NCI-H524 (cell line): Measurements from ENCODE around the gene PACS2.
"Not testable (repeated sequence)": the region's sequence is repeated elsewhere in the genome, so short reads cannot be mapped to it uniquely, and the experiment has no call there.

ENCODE experiments used
- DNase-seq, 2 experiments: peaks; one replicate each; lab custom pipeline; 2025; lab: John Stamatoyannopoulos, UW

PACS2 gene

DNA sequence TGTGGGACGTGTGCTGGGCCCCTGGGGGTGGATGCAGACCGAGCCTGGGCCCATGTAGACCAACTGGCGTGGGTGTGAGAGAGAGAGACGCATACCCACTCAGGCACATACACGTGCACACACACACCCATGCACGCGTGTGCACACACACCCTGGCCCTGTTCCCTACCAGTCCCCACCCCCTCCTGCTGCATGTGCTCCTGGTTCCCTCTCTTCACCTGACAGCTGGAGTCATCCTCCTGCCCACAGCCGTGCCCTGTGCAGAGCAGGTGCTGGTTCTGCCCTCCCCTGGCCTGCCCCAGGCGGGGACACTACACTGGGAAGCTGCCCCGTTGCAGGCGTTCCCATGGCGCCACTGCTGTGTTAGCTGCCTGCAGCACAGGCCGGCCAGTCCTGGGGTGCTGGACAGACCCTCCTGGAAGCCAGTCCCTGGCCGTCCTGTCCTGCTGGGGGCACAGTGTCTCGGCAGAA lies 18.5 kb downstream of the PACS2 start:
- no peak for DNase-seq

DNA sequence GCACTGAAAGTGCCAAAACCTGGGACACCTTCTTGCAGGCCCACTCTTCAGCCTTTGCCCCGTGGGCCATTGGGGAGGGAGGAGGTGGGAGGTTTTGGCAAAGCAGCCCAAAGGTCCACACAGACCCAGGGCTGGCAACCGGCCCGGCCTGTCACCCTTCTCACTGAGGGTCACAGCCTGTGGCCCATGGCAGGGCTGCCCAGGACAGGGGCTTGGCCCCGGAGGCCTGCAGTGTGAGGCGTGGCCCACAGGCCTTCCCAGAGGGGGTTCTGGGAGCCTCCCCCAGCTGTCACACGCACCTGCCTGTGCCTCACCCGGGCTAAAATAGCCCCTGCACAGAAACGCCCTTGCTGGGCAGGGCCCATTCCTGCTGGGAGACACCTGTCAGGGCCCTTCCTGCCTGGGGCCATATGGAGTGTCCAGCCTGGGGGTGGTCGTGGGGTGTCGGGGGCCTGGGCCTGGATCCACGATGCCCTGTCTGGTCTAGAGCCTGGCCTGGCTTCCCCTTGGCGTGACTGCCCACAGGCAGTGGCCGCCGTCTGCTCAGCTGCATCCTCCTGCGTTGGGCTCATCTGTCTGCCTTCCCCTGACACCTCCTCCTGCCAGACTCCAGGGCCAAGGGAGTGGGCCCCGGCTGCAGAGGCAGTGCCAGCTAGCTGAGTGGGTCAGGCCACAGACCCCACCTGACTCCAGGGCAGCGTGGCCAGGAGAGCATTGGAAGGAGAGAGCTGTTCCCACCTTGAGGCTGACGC lies 19.2 kb downstream of the PACS2 start:
- no peak for DNase-seq

DNA sequence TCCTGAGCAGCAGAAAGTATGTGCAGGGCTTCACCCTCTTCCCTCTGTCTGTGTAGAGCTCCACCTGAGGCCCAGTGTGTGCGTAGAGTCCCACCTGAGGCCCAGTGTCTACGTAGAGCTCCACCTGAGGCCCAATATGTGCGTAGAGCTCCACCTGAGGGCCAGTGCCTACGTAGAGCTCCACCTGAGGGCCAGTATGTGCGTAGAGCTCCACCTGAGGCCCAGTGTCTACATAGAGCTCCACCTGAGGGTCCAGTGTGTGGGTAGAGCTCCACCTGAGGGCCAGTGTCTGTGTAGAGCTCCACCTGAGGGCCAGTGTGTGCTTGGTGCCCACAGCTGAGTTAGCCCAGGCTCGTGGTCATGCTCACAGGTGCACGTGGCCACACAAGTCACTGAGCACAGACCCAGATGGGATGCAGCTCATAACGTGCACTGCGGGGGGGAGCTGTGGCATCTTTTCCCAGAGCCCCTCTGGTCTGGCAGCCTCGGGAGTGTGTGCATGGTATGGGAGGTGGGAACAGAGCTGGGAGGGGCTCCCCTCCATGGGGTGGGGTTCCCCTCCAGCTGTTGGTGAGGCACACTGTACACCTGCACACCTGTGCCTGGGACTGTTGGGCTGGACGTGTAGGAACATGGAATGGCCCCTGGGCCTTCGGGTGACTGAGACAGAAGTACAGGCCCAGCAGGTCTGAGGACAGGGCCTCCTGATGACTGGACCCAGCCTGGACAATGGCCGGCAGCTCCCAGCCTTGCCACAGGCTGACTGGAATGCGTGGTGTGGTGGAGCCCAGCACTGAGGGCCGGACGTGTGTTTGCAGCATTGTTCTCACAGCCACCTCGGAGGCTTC lies 20.1 kb downstream of the PACS2 start:
- DNase-seq: no peak

DNA sequence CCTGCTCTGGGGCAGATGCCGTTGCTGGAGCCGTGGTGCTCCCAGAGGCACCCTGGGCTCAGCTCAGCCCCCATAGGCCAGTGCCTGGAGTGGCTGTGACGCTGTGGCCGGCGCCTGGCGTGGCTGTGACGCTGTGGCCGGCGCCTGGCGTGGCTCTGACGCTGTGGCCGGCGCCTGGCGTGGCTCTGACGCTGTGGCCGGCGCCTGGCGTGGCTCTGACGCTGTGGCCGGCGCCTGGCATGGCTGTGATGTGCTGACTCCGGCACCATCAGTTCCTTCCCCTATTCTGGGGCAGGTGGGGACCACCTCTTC lies 20.6 kb downstream of the PACS2 start:
- not testable (repeated sequence) for DNase-seq

DNA sequence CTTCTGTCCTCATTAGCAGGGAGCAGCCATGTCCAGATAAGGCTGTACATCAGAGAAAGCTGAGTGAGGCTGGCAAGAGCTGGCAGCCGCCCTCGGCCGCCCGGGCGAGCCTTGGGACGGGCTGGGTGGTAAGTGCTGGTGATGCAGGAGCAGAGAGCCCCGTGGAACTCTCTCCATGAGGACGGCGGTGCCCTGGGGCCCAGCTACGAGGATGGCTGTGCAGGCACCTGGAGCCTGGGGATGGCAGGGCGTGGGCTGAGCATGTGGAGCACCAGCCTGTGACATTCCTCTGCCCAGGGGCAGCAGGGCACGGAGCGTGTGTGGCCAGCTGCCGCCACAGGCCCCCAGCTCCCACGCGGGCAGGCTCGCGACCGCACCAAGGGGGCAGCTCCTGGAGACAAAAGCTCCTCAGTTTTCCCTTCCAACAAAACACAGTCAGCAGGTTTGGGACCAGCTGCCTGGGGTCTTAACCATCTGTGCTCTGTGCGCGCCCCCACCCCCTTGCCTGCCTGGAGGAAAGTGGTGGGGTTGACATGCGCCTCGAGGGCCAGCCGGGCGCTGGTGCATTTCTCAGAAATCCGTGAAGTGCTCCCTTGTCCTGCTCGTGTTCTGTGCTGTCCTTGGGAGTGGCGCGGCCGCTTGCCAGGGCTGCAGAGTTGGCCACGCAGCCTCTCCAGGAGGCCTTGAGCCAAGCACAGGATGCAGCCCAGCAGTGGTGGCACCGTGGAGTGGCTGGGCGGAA lies 21.4 kb downstream of the PACS2 start:
- peak; percentile 50 to 80 for DNase-seq

DNA sequence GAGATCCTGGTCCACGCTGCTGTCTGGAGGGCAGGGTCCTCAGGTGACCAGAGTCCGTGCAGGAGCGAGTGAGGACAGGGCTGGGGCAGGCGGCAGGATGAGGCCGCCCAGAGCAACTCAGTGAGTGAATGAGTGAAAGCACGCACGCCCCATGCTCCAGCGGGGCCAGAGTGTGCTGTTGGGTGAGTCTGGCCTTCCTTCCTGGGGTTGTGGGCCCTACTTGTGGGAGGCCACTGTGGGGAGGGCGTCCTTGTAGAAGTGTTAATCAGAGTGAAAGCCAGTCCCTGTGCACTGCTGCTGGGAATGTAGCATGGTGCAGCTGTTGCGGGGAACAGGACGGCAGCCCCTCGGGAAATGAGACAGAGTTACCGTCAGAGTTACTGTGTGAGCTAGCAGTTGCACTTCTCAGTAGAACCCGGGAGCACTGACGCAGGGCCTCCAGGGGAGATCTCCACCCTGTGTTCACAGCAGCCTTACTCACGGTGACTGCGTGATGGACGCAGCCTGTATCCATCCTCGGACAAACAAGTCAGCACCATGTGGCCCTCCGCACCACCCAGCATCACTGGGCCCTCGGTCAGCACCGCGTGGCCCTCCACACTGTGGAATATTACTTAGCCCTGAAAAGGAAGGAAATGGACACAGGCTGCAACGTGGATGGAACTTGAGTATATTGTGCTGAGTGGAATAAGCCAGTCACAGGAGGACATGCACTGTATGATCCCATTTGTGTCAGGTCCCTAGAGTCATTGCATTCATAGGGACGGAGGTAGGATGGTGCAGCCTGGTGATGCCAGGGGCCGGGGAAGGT lies 22.1 kb downstream of the PACS2 start:
- DNase-seq: no peak

DNA sequence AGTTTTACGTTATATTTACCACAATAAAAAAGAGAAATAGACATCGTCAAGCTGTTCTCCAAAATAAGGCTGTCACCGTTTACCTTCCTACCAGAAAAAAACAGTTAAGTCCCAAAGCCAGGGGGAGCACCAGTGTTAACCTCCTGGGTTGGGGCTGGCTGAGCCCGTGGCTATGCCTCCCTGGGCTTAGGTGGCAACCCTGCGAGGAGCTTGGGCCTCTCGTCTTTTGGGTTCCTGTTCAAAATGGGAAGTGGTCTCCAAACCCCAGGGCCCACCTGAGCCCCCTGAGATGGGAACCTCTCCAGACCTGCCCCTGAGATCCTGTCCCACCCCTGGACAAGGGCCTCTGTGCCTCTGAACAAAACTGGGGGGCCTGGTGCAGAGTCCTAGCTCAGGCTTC lies 22.9 kb downstream of the PACS2 start:
- no peak for DNase-seq

DNA sequence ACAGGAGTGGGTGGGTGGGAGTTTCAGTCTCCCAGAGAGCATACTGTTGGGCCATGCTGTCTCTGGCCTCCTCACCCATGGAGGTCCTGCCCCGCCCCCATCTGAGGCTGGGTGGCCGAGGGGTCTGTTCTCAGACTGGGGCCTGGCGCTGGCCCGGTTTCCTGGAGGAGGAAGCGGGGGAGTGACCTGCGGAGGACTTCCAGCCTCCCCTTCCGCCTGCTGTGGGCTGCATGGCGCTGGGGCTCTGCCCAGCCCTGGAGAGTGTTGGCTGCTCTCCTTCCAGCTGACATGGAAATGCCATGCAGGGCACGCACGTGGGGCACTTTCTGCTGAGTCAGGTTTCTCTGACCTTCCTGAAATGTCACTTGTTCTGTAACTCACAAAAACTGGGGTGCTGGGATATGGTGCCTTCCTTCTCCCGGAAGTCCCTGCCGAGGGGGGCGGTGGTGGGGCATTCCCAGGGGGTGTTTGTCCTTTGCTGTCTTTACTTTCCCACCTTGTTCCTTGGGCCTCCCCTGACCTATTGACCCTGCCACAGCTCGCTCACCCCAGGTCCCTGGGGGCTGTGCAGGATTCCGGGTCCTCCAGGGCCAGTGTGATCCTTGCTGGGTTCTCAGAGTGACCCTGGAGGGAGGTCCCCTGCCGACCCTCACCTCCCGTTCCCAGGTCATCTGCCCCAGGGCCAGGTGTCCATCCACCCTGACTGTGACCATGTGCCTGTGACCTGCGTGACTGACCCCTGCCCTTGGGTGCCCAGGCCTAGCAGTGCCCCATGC lies 23.6 kb downstream of the PACS2 start:
- DNase-seq: no peak

DNA sequence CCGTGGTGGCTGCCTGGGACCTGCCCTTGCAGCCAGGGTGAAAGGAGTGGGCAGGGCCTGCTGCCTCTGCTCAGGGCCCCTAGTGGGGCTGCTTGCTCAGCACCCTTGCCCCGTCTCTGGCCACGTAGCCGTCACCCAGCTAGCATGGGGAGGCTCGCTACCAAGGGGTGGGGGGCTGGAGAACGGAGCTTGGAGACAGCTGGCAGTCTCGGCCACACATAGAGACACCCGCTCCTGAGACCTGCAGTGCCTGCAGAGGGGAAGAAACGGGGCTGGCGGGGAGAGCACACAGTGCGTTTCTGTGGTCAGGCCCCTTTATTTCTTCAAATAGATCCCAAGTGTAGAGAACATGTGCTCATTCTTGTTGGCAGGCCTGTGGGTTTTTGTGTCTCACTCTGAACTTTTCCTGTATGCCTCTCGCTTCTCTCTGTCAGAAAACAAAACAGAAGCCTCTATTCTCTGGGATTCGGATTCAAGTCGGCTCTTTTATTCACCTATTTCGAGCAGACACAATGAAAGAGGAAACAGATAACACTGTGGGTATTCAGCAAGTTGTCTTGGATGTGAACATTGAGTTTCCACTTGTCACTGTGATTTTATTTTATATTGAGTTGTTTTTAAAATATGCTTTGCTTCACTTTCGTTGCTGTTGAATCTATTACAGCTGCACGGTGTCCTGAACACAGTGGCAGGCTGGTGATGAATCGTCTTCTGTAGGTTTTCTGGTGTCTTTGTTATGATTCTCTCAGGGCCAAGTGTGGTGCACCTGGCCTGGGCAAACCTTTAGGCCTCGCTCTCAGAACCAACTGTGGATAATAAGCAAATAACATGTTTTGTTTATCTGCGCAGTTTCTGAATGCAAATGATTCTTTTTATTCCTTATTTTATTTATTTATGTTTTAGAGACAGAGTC lies 26.5 kb downstream of the PACS2 start:
- DNase-seq: no peak

DNA sequence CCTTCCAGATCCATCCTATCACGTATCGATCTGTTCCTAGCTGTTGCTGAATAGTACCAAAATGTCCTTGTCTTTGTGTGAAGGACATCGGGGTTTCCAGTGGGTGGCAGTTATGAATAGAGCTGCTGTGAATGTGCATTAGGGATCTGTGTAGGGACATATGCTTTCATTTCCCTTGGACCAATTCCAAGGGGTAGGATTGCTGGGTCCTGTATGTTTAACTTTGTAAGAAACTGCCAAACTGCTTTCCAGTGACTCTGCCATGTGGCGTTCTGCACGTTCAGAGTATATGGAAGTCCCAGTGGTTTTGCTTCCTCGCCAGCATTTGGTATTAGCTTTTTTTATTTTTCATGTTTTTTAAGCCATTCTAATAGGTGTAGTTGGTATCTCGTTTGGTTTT lies 28.6 kb downstream of the PACS2 start:
- DNase-seq: peak; percentile 90 to 98

DNA sequence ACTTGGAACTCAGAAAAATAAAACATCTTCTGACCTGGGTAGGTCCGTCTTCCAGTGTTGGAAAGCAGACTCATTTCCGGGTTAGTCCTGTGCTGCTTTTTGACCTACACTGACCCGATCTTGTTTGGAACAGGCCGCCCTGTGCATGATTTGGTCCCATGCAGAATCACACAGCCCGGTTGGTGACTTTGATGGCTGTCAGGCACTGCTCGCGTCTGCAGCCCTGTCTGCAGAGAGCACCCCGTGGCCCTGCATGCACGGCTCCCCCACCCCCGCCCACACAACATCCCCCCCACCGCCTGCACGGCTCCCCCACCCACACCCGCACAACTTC lies 31.6 kb downstream of the PACS2 start:
- no peak for DNase-seq

DNA sequence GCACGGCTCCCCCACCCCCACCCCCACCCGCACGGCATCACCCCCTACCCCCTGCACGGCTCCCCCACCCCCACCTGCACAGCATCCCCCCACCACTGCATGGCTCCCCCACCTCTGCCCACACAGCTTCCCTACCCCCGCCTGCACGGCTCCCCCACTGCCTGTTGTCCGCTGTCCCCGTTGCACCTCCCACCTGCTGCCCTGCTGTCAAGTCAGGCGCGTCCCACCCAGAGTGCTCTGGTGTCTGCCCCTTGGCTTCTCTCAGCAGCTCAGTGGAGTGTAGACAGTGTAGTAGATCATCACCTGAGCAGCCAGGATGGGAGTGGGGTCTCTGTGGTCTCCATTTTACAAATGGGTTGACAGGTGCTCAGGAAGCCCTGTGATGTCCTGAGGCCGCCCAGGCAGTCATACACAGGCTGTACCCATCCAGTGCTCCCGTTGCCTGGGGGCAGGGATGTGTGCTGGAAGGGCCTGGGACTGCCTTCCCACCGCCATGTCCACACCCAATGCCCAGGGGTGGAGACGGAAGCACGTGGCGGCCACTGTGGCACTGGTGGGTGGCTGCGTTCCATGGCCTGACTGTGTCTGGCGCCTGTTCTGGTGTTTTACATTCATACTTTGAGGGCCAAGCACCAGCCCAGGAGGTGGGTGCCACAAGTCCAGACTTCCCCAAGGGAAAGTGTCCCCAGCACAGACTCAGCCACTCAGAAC lies 32.5 kb downstream of the PACS2 start:
- no peak for DNase-seq

DNA sequence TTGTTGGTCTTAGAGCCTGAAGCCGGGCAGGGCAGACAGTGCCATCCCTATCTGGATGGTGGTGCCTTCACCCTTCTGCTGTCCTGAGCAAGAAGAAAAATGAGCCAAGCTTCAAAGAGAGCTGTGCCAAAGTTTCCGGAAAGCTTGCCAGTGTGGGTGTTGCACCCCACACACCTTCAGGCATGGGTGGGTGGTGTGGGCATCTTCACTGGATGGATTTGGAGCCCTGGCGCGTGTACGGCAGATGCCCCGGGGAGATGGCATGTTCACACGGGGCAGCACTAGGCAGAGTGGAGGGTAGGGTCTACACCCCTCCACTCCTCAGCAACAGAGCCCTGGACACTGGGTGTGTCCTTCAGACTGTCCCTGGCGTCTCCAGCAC lies 33.0 kb downstream of the PACS2 start:
- DNase-seq: no peak

DNA sequence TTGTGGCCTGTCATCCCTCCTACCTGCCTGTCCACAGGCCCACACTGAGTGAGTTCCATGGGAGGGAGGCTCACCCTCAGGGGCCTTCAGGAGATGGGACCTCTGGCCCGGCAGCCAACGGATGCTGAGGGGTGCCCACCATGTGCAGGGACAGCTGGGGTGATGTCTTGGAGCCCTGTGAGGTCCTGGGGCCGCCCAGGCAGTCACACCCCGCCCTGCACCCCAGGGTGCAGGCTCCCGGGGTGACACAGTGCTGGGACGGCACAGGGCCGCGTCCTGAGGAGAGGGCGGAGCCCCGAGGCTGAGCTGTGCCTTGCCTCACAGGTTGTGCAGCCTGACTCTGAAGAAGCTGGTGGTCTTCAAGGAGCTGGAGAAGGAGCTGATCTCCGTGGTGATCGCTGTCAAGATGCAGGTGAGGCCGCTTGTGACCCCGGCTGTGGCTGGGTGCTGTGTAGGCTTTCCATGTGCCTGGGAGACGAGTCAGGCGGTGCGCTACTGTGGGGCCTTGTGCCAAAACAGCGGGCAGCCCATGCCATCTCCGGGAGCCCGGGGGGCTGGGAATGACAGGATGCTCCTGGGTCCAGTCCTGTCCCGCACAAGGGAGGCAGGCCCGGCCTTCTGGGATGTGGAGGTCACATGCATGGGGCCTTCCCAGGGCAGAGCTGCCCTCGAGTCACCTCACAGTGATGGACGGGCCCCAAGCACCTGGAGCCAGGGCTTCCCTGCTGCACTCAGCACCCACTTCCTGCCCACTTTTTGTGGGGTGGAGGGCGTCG lies 33.8 kb downstream of the PACS2 start:
- DNase-seq: no peak

DNA sequence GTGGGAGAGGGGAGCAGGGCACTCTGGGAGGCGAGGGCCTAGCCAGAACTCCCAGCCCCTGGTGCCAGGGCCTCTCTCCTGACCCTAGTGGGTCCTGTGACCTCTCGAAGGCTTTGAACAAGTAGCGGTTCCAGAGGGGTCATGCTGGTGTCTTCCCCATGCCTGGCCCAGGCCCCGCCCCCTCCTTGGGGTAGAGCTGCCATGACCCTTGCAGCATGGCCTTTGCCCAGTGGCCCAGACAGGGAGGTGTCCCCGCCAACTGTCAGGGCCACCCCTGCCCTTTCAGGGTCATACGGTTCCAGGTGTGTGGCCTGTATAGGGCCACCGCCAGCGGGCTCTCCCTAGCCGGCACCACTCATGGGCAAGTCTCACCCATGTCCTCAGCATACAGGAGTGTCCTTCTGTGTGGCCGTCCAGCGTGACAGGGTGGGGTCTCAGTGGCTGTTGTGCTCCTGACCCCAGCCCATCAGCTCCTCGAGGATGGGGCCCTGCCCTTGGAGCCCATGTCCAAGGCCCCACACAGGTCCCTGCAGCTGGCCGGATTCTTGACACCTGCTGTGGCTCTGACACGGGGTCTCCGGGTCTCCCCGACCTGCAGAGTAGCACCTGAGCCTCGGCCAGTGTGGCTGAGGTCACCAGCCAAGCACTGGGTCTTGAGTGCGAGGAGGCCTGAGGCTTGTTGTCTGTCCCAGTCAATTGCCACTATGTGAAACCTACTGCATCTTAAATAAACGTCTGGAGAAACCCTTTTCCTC lies 34.6 kb downstream of the PACS2 start:
- no peak for DNase-seq

DNA sequence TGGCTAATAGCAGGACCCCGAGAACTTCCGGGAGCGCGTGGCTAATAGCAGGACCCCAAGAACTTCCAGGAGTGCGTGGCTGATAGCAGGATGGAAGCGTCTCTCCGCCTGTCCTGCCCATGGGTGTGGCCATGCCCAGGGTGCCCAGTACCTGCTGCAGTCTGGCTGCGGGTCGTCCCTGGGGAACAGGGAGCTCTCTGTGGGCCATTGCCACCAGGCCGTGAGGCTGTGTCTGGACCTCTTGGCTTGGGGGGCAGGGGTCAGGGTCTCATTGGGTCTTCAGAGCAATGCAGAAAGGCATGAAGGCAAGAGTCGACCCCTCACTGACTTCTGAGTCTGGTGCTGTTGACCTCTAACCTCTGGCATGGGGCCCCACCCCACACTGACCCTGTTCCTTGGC lies 35.4 kb downstream of the PACS2 start:
- no peak for DNase-seq

DNA sequence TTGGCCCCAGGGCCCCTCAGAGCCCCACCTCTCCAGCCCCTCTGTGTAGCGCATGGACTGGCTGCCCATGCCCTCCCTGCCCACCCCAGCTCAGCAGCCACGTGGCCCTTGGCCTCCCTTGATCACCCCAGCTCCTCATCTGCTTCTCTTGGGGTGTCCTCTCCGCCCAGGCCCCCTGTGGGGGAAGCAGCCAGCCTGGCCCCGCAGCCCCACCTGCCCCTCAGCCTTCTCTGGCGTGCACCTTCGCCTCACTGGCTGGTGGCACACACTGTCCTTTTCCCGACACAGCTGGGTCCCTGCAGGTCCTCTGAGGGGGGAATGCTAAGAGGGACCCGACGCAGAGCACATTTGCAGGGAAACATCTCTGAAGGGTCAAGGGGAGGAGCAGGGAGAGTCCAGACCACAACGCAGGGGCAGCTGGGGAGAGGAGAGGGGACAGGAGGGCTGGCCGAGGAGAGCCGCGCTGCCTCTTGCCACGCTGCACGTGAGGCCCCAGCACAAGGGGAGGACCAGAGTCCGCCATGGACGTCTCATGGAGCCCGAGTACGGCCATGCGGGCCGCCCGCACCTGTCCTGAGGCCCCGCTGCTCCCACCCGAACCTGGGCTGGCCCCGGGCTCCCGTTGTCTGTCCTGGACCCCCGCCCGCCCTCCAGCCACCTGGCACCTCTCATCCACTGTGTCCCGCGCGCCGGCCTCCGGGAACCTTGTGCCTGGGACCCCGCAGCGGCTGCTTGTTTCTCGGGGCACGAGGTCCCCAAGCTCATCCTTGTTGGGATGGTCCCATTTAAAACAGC lies 36.1 kb downstream of the PACS2 start:
- DNase-seq: no peak
